Stomach smooth muscle (tissue), 2 donors: ENCODE measurements around the gene CTXND1.

Experiments used
- H3K27ac ChIP-seq: one replicate; pipeline ENCODE4 v1.7.0; 2013; ENCODE audit warnings: mild to moderate bottlenecking, low read length, inconsistent platforms
- H3K27me3 ChIP-seq, 2 donors: one replicate each; pipeline ENCODE4 v1.7.0; 2013; ENCODE audit warnings: low read length in 2 of 2; ENCODE audit not compliant: insufficient read depth in 2 of 2, control insufficient read depth in 1 of 2
- H3K36me3 ChIP-seq, 2 donors: one replicate each; pipeline ENCODE4 v1.7.0; 2013; ENCODE audit warnings: low read length in 2 of 2; ENCODE audit not compliant: control insufficient read depth in 2 of 2, insufficient read depth in 2 of 2
- H3K4me1 ChIP-seq: one replicate; pipeline ENCODE4 v1.7.0; 2013; ENCODE audit warnings: low read length; ENCODE audit not compliant: control insufficient read depth, insufficient read depth
- H3K4me3 ChIP-seq, 2 donors: one replicate each; pipeline ENCODE4 v1.7.0; 2013; ENCODE audit warnings: low read length in 2 of 2
- H3K9ac ChIP-seq, 2 donors: one replicate each; pipeline ENCODE4 v1.7.0; 2013; ENCODE audit warnings: low read length in 2 of 2, mild to moderate bottlenecking in 1 of 2
- H3K9me3 ChIP-seq, 2 donors: one replicate each; pipeline ENCODE4 v1.7.0; 2013; ENCODE audit warnings: low read length in 2 of 2; ENCODE audit not compliant: control insufficient read depth in 2 of 2
- donor health status: healthy.
- donor health status: Pancreatic carcinoma.

CTXND1 gene

DNA sequence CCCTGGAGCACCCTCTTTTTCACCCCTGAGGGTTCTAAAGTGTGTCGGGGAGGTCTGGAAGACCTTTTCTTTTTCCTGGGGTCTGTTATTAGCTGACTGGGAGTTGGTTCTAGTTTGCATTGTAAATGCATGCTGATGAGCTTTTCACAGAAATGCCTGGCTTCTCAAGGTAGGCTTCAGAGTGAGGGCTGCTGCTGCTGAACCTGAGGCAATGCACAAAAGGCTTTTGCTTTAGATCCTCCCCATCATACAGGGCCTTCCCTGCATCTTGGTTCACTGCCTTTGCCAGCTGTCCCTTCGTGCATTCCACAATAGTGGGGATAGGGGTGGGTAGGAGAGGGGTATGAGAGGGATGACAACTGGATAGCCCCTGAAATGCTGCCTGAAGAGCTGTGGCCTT lies 52.6 kb downstream of the CTXND1 start:
- Histone ChIP-seq H3K27me3 (peaks cover 0 to 7% of the 10 kb centered on the region in 2 donors), H3K4me3 (no peak overlapping the region), H3K36me3 (no peaks in the 10 kb centered on the region), H3K27ac (no peak overlapping the region), H3K9me3 (no peaks in the 10 kb centered on the region), H3K9ac (no peak overlapping the region), H3K4me1 (no peaks in the 10 kb centered on the region)

DNA sequence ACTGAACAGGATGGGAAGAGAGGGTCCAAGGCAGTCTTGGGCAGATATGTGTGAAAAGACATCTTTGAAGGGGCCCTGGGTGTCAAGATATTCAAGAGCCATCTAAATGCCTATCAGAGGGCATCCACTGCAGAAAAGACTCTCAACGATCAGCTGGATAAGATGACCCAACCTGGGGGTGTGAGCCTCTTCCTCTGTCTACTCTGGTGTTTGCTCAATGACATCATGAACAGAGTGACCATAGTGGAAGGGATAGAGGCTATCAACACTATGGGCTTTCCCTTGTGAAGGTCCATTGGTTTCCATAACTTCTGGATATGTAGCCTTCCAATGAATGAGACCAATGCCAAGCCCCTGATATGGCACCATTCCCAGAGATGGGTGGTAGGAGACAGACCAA lies 57.1 kb downstream of the CTXND1 start:
- Histone ChIP-seq H3K9ac (no peak overlapping the region), H3K4me1 (no peaks in the 10 kb centered on the region), H3K27ac (no peak overlapping the region), H3K36me3 (no peaks in the 10 kb centered on the region), H3K27me3 (peaks cover 0 to 3% of the 10 kb centered on the region in 2 donors), H3K9me3 (no peaks in the 10 kb centered on the region), H3K4me3 (no peak overlapping the region)

DNA sequence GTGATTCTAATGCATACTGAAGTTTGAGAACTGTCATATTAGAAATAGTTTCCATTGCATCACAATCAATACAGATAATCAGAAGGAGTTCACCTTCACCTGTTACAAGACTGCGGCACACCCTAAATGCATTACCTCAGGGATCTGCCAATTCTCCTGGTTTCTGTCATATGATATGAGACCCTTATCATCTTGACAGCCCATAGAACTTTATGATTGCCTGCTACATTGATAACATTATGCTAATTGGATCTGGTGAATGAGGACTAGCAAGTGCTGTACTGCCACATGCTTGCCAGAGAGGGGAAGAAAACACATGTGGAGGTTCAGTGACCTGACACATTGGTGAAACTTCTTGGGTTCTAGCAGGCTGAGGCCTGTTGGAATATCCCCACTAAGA lies 57.8 kb downstream of the CTXND1 start:
- Histone ChIP-seq H3K4me1 (no peaks in the 10 kb centered on the region), H3K9me3 (no peaks in the 10 kb centered on the region), H3K9ac (no peak overlapping the region), H3K36me3 (no peaks in the 10 kb centered on the region), H3K4me3 (no peak overlapping the region), H3K27me3 (peaks cover 0 to 2% of the 10 kb centered on the region in 2 donors), H3K27ac (no peak overlapping the region)

DNA sequence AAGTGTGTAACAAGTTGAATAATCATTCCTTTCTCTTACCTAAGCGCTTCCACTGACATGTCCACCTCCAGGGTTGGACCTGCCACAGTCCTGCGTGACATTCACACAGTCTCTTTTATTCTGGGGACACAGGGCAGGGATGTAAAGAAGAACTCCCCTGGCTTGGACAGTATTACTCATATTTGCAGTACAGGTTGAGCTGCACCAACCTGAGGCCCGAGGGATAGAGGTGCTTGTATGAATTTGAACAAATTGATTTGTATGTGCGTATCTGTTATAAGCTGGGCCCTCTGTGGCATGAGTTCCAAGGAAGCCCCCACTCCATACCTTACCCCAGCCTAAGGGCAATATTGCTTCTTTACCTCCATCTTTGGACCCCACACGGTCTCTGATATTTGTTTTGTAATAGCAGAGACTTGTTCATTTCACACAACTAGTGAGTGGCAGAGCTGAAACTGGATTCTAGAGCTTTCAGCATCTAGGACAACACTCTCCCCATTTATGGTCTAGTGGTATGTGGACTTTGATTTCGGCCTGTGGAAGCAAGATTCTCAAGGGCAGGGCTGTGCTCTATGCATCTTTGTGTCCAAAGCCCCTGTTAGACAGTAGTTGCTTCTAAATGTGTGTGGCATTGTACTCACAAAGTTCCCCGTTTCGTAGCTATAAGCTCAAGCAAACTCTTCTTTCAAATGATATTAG lies 60.0 kb downstream of the CTXND1 start:
- Histone ChIP-seq H3K27ac (no peak overlapping the region), H3K9ac (no peak overlapping the region)

DNA sequence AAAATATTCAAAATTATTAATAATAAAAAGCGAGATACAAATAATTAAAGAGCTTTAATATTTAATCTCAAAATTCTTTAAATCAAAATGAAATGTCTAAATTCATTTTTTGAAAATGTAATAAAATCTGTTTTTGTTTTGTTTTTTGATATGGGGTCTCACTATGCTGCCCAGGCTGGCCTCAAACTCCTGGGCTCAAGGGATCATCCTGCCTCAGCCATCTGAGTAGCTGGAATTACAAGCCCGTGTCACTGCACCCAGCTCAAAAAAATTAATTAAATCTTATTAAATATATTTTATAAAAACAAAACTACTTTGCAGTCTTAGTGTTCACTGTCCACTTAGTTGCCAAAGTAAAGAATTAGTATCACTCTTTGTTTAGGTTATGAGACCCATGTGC lies 60.8 kb downstream of the CTXND1 start:
- H3K9me3 ChIP-seq: no peaks in the 10 kb centered on the region
- H3K4me1 ChIP-seq: no peaks in the 10 kb centered on the region
- no peak overlapping the region for H3K9ac ChIP-seq
- H3K36me3 ChIP-seq: peaks cover 8 to 14% of the 10 kb centered on the region in 2 donors
- no peak overlapping the region for H3K4me3 ChIP-seq
- no peak overlapping the region for H3K27ac ChIP-seq
- no peaks in the 10 kb centered on the region for H3K27me3 ChIP-seq

More for the DNA sequence above, 60.0 kb downstream of the CTXND1 start:
- Histone ChIP-seq H3K4me3 (no peak overlapping the region), H3K9me3 (no peaks in the 10 kb centered on the region), H3K27me3 (peaks cover 0 to 2% of the 10 kb centered on the region in 2 donors), H3K36me3 (peaks cover 1 to 6% of the 10 kb centered on the region in 2 donors), H3K4me1 (no peaks in the 10 kb centered on the region)

DNA sequence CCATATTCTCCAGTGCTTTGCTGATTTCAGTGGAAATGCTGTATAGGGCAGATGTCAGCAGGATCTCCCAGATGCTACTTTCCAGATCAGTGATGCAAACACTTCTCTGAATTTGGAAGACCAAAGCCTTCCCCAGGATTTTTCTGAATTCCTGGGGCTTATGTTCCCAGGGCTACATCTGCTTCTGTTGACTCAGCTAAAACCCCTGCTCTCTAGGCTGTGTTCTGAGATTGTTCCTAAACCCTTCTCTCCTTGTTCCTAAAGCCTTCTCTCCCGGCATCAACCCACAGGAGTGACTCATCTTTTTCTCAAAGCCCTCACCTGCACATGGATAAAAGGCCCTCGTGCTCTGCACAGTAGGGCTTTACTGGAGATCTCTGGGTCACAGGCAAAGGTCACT lies 63.8 kb downstream of the CTXND1 start:
- no peaks in the 10 kb centered on the region for H3K4me1 ChIP-seq

DNA sequence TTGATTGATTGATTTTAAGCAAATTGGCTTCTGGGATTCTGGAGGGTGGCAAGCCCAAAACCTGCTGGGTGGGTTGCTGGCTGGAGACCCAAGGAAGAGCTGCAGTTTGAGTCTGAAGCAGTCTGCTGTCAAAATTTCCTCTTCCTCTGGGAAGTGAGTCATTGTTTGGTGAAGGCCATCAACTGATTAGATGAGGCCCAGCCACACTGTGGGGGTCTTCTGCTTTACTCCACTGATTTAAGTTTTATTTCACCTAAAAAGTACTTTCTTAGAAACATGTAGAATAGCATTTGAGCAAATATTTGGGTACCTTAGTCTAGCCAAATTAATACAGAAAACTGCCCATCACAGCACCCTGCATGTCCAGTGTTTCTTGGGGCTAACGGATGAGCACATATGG lies 65.4 kb downstream of the CTXND1 start:
- Histone ChIP-seq H3K9ac (no peak overlapping the region), H3K4me1 (no peaks in the 10 kb centered on the region), H3K36me3 (peaks cover 21 to 43% of the 10 kb centered on the region in 2 donors), H3K4me3 (no peak overlapping the region), H3K27ac (no peak overlapping the region), H3K27me3 (no peaks in the 10 kb centered on the region), H3K9me3 (no peaks in the 10 kb centered on the region)

More for the DNA sequence above, 63.8 kb downstream of the CTXND1 start:
- Histone ChIP-seq H3K36me3 (peaks cover 21 to 35% of the 10 kb centered on the region in 2 donors), H3K9me3 (no peaks in the 10 kb centered on the region), H3K4me3 (no peak overlapping the region), H3K9ac (no peak overlapping the region), H3K27ac (no peak overlapping the region), H3K27me3 (no peaks in the 10 kb centered on the region)

DNA sequence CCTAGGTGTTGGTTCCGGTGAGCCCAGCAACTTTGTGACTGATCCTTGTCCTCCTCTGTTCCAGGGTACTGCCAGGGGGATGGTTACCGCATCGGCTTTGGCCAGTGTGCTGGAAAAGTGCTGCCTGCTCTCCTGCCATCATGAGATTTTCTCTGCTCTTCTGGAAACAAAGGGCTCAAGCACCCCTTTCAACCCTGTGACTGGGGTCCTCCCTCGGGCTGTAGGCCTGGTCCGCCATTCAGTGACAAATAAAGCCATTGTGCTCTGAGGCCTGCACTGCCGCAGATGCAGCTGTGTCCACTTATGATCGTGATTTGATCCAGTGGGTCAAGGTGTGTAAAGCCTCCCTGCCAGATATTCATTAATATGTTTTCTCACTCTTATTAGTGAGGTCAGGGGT lies 65.9 kb downstream of the CTXND1 start:
- Histone ChIP-seq H3K9ac (no peak overlapping the region), H3K4me3 (no peak overlapping the region), H3K27ac (no peak overlapping the region), H3K36me3 (peaks cover 25 to 47% of the 10 kb centered on the region in 2 donors), H3K4me1 (no peaks in the 10 kb centered on the region), H3K27me3 (no peaks in the 10 kb centered on the region), H3K9me3 (no peaks in the 10 kb centered on the region)

DNA sequence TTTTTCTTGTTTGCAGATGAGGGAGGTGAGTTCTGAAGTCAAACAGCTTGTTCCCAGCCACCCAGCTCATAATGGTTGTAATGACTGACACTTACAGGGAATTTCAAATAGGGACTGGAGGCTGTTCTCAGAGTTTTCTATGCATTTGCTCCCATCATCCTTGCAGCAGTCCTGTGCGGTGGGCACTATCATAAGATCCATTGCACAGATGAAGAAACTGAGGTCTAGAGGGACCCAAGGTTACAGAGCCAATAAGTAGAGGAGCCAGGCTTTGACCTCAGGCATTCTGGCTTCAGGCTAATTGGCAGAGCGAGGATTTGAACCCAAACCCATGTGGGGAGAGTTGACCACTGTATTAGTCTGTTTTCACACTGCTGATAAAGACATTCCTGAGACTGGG lies 66.9 kb downstream of the CTXND1 start:
- Histone ChIP-seq H3K36me3 (peaks cover 29 to 52% of the 10 kb centered on the region in 2 donors), H3K27me3 (no peaks in the 10 kb centered on the region), H3K4me3 (no peak overlapping the region), H3K9me3 (no peaks in the 10 kb centered on the region), H3K27ac (no peak overlapping the region), H3K9ac (no peak overlapping the region), H3K4me1 (no peaks in the 10 kb centered on the region)

DNA sequence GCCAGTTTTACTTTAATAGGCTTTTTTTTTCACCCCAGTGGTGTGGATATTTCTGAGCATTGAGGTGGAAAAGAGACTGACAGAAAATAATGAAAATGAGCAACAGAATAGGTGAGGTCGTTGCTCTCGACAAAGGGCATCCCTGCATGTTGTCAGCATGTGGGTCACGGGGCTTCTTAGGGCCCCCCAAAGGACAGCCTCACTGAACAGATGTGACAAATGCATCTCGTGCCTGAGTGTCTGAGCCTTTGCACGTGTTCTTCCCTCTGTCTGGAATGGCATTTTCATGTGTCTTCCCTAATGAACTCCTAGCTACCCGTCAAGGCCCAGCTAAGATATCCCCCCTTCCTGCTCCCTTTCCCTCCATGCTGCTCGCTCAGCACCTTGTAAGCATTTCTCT lies 67.5 kb downstream of the CTXND1 start:
- Histone ChIP-seq H3K4me3 (no peak overlapping the region), H3K27ac (no peak overlapping the region), H3K9me3 (no peaks in the 10 kb centered on the region), H3K36me3 (peaks cover 29 to 58% of the 10 kb centered on the region in 2 donors), H3K4me1 (peaks cover under 1% of the 10 kb centered on the region), H3K27me3 (no peaks in the 10 kb centered on the region), H3K9ac (no peak overlapping the region)

DNA sequence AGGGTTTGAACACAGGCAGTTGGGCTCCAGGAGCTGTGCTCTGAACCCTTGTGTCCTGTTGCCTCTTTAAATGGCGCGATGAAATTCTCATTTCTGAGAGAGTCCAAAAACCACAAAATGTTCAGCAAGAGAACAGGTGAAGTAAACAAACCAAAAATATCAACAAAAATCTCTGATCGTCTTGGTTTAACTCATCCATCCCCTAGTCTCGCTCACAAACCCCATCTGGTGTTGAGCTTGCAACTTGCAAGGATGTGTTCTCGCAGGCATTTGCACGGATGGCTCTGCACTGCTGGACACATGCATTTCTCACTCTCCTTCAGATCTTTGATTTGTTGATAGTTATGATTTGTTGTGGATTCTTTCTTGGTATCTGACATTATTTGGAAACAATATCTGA lies 68.1 kb downstream of the CTXND1 start:
- Histone ChIP-seq H3K9me3 (no peaks in the 10 kb centered on the region), H3K4me1 (peaks cover 4% of the 10 kb centered on the region), H3K4me3 (no peak overlapping the region), H3K27me3 (no peaks in the 10 kb centered on the region), H3K36me3 (peaks cover 29 to 60% of the 10 kb centered on the region in 2 donors), H3K9ac (no peak overlapping the region), H3K27ac (no peak overlapping the region)
